Measurements from ENCODE around the gene COL9A3.

COL9A3 gene

DNA sequence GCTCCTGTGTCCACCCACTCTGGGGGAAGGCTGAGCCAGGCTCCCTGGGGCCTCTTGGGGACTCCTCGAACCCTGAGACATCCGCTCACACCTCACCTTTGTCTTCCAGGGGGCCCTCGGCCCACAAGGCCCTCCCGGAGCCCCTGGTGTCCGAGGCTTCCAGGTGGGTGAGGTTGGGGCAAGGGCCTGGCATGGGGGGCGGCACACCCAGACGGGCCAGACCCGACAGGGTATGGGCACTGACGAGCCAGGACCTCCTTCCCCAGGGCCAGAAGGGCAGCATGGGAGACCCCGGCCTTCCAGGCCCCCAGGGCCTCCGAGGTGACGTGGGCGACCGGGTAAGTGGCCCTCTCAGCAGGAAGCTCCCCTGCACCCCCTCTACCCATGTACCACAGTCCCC is 13.4 kb downstream of the COL9A3 start:
- H3K4me3 ChIP-seq (ENCODE audit: low read depth, low read length) = no peak overlapping the region
- no peak for DNase-seq (ENCODE audit: low read depth)

GRCh38 chr20:62830821-62831220 is 14.0 kb downstream of the COL9A3 start:
- H3K4me3 ChIP-seq (ENCODE audit: low read depth, low read length) = no peak overlapping the region
- no peak for DNase-seq (ENCODE audit: low read depth)

- DNase-seq (ENCODE audit: low read depth) = no peak
- H3K4me3 ChIP-seq (ENCODE audit: low read depth, low read length) = no peak overlapping the region
These were observed 14.5 kb downstream of the COL9A3 start for GRCh38 chr20:62831361-62831788.

GRCh38 chr20:62831854-62832211 is 15.0 kb downstream of the COL9A3 start:
- DNase-seq (ENCODE audit: low read depth) = no peak
- H3K4me3 ChIP-seq (ENCODE audit: low read depth, low read length) = no peak overlapping the region

DNA sequence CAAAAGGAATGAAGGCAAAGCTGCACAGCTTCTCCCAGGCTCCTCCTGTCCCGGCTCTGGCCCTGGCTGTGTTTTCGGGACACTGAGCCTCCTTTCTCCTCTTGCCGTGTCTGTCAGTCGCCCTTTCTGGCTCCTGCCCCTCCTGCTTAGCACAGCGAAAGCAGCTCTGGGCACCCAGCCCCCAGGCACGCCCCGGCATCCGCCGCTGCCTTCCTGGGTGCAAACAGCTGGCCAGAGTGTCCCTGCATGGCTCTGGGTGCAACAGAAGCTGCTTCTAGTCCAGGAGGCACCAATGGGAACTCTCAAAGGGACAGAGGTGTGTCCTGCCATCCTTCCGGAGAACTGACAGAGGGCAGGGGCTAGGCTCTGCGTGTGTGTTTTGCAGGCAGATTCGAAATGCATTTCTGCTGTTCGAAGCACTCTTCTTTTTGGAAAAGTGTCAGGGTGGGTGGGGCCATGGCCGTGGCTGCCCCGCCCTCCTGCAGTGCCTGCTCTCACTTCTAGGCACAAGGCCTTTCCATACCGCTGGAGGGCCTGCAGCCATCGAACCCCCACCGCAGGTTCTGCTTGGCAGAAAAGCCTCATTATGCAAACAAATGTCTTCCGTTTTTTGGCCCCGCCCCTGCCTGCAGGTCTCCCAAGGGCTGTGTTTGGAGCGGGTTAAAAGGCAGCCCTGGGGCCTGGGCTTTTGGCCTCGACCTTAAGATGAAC is 15.5 kb downstream of the COL9A3 start:
- no peak overlapping the region for H3K4me3 ChIP-seq (ENCODE audit: low read depth, low read length)
- DNase-seq (ENCODE audit: low read depth) = no peak

GRCh38 chr20:62832951-62833391 is 16.1 kb downstream of the COL9A3 start:
- no peak for DNase-seq (ENCODE audit: low read depth)
- H3K4me3 ChIP-seq (ENCODE audit: low read depth, low read length) = no peak overlapping the region

DNA sequence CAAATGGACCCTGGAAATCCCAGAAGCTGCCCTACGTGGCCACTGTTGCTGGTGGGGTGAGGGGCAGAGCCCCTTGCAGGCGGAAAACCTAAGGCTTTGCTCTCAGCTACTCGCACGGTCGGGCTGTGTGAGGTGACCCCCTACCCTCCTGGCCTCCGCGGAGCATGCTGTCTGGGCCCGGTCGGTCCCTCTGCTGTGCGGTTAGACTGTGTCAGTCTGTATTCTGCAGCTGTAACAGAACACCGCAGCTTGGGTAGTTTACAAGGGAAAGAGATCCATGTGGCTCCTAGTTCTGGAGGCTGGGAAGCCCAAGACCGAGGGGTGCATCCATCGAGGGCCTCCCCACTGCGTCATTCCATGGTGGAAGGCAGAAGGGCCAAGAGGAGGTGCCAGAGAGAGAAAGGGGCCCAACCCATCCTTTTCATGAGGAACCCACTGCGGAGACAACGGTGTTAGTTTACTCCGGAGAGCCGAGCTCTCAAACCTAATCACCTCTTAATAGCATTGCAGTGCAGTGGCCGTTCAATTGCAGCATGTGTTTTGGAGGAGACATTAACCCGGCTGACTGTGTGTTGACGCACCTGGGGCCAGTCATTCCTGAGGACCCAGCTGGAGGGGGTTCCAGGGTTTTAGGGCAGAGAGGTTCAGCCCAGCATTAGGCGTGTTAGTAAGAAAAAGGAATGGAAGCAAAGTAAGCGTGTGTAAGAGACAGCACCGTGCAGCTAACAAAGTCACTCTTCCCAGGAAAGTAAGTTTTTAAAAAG is 18.3 kb downstream of the COL9A3 start:
- DNase-seq (ENCODE audit: low read depth) = no peak
- H3K4me3 ChIP-seq (ENCODE audit: low read depth, low read length) = no peak overlapping the region

- H3K4me3 ChIP-seq (ENCODE audit: low read depth, low read length) = no peak overlapping the region
- DNase-seq (ENCODE audit: low read depth) = no peak
These were observed 19.3 kb downstream of the COL9A3 start for GRCh38 chr20:62835931-62836861.

DNA sequence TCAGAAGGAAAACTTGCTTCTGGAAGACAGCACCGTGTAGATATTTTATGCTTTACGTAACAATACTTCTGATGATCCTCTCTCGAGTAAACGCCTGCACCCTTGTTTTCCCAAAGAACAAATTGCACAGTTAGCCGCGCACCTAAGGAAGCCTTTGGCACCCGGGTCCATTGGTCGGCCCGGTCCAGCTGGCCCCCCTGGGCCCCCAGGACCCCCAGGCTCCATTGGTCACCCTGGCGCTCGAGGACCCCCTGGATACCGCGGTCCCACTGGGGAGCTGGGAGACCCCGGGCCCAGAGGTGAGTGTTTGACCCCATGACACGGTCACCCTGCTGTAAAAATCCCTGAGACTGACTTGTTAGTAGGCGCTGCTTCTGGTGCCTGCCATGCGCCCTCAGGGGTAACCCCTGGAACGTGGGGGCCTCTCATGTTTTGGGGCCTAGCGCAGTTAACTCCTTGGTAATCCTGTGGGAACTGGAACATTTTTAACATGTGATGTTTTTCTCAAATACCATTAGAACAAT is 20.2 kb downstream of the COL9A3 start:
- no peak for DNase-seq (ENCODE audit: low read depth)
- no peak overlapping the region for H3K4me3 ChIP-seq (ENCODE audit: low read depth, low read length)

- DNase-seq (ENCODE audit: low read depth) = no peak
- no peak overlapping the region for H3K4me3 ChIP-seq (ENCODE audit: low read depth, low read length)
These were observed 20.9 kb downstream of the COL9A3 start for GRCh38 chr20:62837790-62838127.

DNA sequence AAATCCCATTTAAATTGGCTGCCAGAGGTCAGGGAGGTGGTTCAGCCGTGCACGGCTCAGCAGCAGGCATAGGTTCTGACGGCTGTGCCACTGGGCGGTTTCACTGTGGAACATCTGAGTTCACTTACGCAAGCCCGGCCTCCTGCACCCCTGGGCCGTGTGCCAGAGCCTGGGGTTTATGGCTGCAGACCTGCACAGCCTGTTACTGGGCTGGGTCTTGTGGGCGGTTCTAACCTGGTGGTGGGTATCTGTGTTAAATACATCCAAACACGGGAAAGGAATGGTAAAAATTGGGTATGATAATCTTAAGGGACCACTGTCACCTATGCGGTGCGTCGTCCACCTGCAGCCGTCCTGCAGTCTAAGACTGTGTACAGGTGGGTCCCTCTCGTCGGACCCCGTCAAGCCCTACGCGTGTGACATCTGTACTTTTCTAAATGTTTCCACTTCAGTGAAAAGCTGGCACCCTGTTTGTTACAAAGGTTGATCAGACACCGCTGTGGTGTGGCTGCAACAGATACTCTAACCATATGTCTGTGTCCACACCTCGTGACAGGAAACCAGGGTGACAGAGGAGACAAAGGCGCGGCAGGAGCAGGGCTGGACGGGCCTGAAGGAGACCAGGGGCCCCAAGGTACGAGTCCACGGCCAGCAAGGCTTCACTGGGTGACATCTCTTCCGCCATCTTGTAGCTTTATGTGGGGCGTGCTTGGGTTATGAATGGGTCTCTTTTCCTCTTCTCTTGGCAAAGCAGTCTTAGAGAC is 21.5 kb downstream of the COL9A3 start:
- H3K4me3 ChIP-seq (ENCODE audit: low read depth, low read length) = no peak overlapping the region
- DNase-seq (ENCODE audit: low read depth) = no peak

DNA sequence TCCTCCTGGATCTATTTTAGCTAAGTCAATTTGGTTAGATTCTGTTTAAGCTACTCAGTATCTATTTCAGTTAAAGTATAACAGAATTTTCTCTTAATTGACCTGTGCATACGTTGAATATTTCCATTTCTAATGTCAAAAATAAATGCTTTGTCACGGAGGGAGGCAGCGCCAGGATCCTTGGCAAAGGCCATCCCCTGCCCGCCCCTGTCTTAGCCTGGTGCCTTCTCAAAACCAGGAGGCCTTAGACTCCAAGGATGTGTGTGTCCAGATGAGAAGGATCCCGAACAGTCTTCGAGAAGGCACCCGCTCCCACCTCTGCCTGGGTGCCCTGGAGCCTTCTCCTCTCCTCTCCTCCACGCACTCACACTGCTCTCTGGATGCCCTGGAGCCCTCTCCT is 22.4 kb downstream of the COL9A3 start:
- no peak overlapping the region for H3K4me3 ChIP-seq (ENCODE audit: low read depth, low read length)
- no peak for DNase-seq (ENCODE audit: low read depth)

DNA sequence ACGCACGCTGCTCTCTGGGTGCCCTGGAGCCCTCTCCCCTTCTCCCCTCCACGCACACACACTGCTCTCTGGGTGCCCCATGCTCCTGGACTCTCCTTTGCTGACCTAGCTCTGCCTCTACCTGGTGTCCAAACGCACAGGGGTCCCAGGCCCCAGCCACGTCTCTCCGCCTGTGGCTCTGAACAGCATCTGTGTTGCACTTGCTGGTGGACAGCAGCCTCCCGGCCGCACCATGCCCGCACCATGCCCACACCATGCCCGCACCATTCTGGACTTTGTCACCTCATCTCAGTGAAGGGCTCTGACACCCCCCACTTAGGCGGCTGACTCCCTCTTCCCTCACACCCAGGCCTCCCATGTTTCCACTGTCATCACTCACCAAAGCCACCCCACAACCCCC is 23.0 kb downstream of the COL9A3 start:
- H3K4me3 ChIP-seq (ENCODE audit: low read depth, low read length) = no peak overlapping the region
- DNase-seq (ENCODE audit: low read depth) = no peak

- no peak overlapping the region for H3K4me3 ChIP-seq (ENCODE audit: low read depth, low read length)
- no peak for DNase-seq (ENCODE audit: low read depth)
These were observed 23.7 kb downstream of the COL9A3 start for GRCh38 chr20:62840244-62841197.

GRCh38 chr20:62841705-62842212 is 24.9 kb downstream of the COL9A3 start:
- no peak for DNase-seq (ENCODE audit: low read depth)
- H3K4me3 ChIP-seq (ENCODE audit: low read depth, low read length) = no peak overlapping the region

DNA sequence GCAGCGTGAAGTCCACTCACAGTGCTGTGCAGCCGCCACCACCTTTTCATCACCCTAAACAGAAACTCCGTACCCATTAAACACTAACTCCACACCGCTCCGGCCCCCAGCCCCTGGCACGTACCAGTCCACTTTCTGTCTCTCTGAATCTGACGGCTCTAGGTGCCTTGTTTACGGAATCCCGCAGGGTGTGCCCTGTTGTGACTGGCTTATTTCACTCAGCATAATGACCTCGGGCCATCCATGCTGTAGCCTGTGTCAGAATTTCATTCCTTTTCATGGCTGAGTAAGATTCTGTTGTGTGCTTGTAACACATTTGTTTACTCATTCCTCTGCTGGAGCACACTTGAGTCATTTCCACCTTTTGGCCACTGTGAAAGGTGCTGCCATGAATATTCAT is 26.8 kb downstream of the COL9A3 start:
- no peak for DNase-seq (ENCODE audit: low read depth)
- H3K4me3 ChIP-seq (ENCODE audit: low read depth, low read length) = no peak overlapping the region

- no peak overlapping the region for H3K4me3 ChIP-seq (ENCODE audit: low read depth, low read length)
- no peak for DNase-seq (ENCODE audit: low read depth)
These were observed 27.3 kb downstream of the COL9A3 start for GRCh38 chr20:62844182-62844581.
